ENCODE data around the gene EFCAB12.
"Not testable (repeated sequence)": the region's sequence is repeated elsewhere in the genome, so short reads cannot be mapped to it uniquely, and the experiment has no call there.

EFCAB12 gene

DNA sequence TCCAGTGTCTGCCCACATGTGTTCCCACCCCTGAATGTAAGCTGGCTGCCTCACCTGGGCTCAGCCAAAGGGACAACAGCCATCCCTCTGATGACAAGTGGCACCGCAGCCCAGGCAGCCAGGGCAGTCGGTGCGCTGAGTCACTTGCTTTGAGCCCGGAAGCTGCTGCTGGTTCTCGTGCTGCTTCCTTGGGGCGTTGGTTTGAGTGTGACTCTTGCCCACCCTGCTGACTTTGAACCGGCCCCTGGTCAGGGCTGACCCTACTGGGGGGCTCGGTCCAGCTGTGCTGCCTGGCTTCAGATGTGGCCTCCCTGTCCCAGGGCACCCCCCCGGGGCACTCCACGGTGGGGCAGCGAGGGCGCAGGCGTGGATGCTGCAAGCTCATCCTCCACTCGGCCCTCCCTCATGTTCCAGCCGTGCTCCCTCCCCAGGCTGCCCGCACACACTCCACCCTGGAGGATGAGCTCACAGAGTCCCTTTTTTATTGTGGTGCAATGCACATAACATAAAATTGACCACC, 62.1 kb downstream of the EFCAB12 start:
- Histone ChIP-seq H3K27ac (ENCODE audit: low read depth, low read length, severe bottlenecking) (no peak overlapping the region), H3K36me3 (ENCODE audit: control insufficient read depth, insufficient read depth, low read length) (no peaks in the 10 kb centered on the region), H3K9me3 (ENCODE audit: control insufficient read depth, low read length) (no peaks in the 10 kb centered on the region), H3K4me1 (ENCODE audit: control insufficient read depth, insufficient read depth, low read length, poor library complexity, severe bottlenecking) (peaks cover 3% of the 10 kb centered on the region), H3K4me3 (ENCODE audit: extremely low read depth, insufficient read depth, low read length, poor library complexity, severe bottlenecking) (no peak overlapping the region)
- WGBS, 2 experiments (ENCODE audit: insufficient coverage in 2 of 2): 88 to 93% methylated on average over 15 of the region's 16 CpGs

DNA sequence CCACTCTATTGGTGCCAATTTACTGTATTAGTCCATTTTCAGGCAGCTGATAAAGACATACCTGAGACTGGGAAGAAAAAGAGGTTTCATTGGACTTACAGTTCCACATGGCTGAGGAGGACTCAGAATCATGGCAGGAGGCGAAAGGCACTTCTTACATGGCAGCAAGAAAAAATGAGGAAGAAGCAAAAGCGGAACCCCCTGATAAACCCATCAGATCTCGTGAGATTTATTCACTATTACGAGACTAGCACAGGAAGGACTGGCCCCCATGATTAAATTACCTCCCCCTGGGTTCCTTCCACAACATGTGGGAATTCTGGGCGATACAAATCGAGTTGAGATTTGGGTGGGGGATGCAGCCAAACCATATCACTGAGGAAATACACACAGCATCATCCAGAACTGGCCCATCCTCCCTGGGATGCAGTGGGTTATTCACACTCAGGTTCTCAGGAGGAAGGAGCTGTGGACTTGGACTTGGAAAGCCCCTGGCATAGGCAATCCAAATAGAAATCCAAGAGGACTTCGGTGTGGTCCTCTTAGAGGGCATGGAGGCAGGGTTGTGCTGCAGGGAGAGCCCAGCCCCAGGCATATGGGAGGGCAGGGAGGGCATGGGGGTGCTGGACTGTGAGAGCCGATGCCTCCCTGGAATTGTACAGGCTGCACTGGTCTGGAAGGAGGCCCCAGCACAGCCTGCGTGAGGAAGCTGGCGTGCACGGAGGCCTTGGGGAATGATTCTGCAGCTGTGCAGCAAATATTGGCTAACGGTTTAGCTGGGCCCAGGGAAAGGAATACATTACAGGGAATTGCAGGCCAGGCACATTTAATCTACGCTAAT, 62.9 kb downstream of the EFCAB12 start:
- Histone ChIP-seq H3K4me1 (ENCODE audit: control insufficient read depth, insufficient read depth, low read length, poor library complexity, severe bottlenecking) (peaks cover 3% of the 10 kb centered on the region), H3K36me3 (ENCODE audit: control insufficient read depth, insufficient read depth, low read length) (no peaks in the 10 kb centered on the region), H3K4me3 (ENCODE audit: extremely low read depth, insufficient read depth, low read length, poor library complexity, severe bottlenecking) (no peak overlapping the region), H3K9me3 (ENCODE audit: control insufficient read depth, low read length) (no peaks in the 10 kb centered on the region), H3K27ac (ENCODE audit: low read depth, low read length, severe bottlenecking) (no peak overlapping the region)
- 92 to 94% methylated on average over 8 to 9 of the region's 13 CpGs for WGBS, 2 experiments (ENCODE audit: insufficient coverage in 2 of 2)

DNA sequence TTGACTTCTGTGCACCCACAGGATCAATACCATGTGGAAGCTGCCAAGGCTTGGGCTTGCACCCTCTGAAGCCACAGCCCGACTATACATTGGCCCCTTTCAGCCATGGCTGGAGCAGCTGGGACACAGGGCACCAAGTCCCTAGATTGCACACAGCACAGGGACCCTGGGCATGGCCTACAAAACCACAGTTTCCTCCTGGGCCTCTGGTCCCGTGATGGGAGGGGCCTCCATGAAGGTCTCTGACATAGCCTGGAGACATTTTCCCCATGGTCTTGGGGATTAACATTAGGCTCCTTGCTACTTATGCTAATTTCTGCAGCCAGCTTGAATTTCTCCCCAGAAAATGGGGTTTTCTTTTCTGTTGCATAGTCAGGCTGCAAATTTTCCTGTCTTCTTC, 63.6 kb downstream of the EFCAB12 start:
- H3K36me3 ChIP-seq (ENCODE audit: control insufficient read depth, insufficient read depth, low read length); H3K27ac ChIP-seq (ENCODE audit: low read depth, low read length, severe bottlenecking); H3K4me1 ChIP-seq (ENCODE audit: control insufficient read depth, insufficient read depth, low read length, poor library complexity, severe bottlenecking); H3K4me3 ChIP-seq (ENCODE audit: extremely low read depth, insufficient read depth, low read length, poor library complexity, severe bottlenecking); H3K9me3 ChIP-seq (ENCODE audit: control insufficient read depth, low read length): not testable (repeated sequence)
- WGBS, 2 experiments (ENCODE audit: insufficient coverage in 2 of 2): 82 to 95% methylated on average over 2 of the region's 2 CpGs

DNA sequence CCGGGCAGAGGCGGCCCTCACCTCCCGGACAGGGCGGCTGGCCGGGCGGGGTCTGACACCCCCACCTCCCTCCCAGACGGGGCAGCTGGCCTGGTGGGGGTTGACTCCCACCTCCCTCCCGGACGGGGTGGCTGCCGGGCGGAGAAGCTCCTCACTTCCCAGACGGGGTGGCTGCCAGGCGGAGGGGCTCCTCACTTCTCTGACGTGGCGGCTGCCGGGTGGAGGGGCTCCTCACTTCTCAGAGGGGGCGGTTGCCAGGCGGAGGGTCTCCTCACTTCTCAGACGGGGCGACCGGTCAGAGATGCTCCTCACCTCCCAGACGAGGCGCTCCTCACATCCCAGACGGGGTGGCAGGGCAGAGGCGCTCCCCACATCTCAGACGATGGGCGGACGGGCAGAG, 65.1 kb downstream of the EFCAB12 start:
- 90 to 92% methylated on average over 20 to 27 of the region's 28 CpGs for WGBS, 2 experiments (ENCODE audit: insufficient coverage in 2 of 2)
- not testable (repeated sequence) for H3K36me3 ChIP-seq (ENCODE audit: control insufficient read depth, insufficient read depth, low read length); H3K9me3 ChIP-seq (ENCODE audit: control insufficient read depth, low read length); H3K4me3 ChIP-seq (ENCODE audit: extremely low read depth, insufficient read depth, low read length, poor library complexity, severe bottlenecking); H3K27ac ChIP-seq (ENCODE audit: low read depth, low read length, severe bottlenecking)
- H3K4me1 ChIP-seq (ENCODE audit: control insufficient read depth, insufficient read depth, low read length, poor library complexity, severe bottlenecking): peaks cover 17% of the 10 kb centered on the region

DNA sequence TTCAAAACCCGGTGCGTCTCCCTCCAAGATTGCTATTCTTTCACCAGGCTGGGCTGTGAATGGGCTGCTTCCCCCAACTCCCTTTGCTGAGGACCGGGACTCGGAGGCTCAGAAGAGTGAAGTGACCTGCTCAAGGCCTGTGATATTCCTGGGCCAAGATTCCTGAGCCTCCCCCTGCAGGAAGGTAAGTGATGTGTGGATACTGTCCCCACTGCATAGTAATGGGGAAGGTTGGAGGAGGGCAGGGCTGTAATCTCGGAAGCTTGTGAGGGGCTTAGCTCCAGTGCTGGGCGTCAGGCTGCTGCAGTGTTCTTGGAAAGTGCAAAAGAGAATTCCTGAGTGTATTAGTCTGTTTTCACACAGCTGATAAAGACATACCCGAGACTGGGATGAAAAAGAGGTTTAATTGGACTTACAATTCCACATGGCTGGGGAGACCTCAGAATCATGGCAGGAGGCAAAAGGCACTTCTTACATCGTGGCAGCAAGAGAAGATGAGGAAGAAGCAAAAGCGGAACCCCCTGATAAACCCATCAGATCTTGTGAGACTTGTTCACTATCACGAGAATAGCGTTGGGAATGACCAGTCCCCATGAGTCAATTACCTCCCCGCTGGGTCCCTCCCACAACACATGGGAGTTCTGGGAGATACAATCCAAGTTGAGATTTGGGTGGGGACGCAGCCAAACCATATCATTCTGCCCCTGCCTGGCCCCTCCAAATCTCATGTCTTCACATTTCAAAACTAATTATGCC, 67.6 kb downstream of the EFCAB12 start:
- Histone ChIP-seq H3K27ac (ENCODE audit: low read depth, low read length, severe bottlenecking) (peak overlapping the region; percentile 25), H3K9me3 (ENCODE audit: control insufficient read depth, low read length) (no peaks in the 10 kb centered on the region), H3K4me1 (ENCODE audit: control insufficient read depth, insufficient read depth, low read length, poor library complexity, severe bottlenecking) (peaks cover 18% of the 10 kb centered on the region), H3K4me3 (ENCODE audit: extremely low read depth, insufficient read depth, low read length, poor library complexity, severe bottlenecking) (no peak overlapping the region), H3K36me3 (ENCODE audit: control insufficient read depth, insufficient read depth, low read length) (no peaks in the 10 kb centered on the region)
- 95 to 96% methylated on average over 10 to 13 of the region's 13 CpGs for WGBS, 2 experiments (ENCODE audit: insufficient coverage in 2 of 2)

DNA sequence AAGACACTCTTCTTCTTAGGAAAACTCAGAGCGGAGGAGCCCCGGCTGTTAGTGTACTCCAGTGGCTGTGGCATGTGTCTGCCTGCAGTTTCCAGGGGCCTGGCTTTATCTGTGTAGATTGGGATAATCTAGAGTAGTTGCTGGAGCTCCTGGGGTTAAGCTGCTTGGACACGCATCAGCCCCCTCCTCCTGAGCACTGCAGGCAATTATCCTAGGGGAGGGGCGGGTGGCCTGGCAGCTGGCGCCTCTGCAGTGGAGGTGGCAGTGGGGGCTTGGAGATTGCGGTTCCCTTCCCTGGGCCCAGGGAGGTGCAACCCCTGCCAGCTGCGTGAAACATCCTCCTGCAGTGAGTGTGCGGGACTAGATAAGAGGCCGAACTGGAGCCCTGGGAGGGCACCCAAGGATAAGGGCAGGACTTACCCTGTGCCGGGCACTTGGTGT, 68.2 kb downstream of the EFCAB12 start:
- Histone ChIP-seq H3K4me3 (ENCODE audit: extremely low read depth, insufficient read depth, low read length, poor library complexity, severe bottlenecking) (no peak overlapping the region), H3K36me3 (ENCODE audit: control insufficient read depth, insufficient read depth, low read length) (no peaks in the 10 kb centered on the region), H3K9me3 (ENCODE audit: control insufficient read depth, low read length) (no peaks in the 10 kb centered on the region), H3K4me1 (ENCODE audit: control insufficient read depth, insufficient read depth, low read length, poor library complexity, severe bottlenecking) (peaks cover 18% of the 10 kb centered on the region), H3K27ac (ENCODE audit: low read depth, low read length, severe bottlenecking) (peak overlapping the region; percentile 25)
- WGBS, 2 experiments (ENCODE audit: insufficient coverage in 2 of 2): 82 to 95% methylated on average over 7 of the region's 10 CpGs

DNA sequence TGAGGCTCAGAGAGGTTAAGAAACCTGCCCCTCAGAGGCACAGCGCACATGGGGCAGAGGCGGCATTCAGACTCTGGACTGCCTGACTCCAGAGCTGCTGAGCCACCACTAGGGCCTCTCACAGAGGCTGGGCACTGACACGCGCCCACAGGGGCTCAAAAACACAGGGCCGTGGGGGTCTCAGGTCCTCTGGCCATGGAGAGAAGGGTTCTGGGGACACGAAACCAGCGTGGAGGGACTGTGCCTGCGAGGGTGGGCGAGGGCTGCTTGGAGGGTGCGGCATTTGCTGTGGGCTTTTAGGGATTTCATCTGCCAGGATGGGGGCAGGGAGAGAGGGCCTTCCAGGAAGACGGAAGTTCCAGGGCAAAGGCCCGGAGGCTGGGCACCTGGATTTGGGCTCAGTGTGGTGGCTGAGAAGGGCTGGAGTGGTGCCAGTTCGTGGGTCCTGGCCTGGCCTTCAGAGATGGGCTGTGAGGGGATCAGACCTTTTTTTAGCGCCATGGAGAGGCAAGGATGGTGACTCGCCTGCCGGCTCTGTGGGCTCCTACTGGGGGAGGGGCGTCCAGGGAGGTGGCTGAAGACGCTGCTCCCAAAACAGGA, 69.6 kb downstream of the EFCAB12 start:
- 72 to 75% methylated on average over 12 to 17 of the region's 18 CpGs for WGBS, 2 experiments (ENCODE audit: insufficient coverage in 2 of 2)
- Histone ChIP-seq H3K36me3 (ENCODE audit: control insufficient read depth, insufficient read depth, low read length) (no peaks in the 10 kb centered on the region), H3K27ac (ENCODE audit: low read depth, low read length, severe bottlenecking) (no peak overlapping the region), H3K4me3 (ENCODE audit: extremely low read depth, insufficient read depth, low read length, poor library complexity, severe bottlenecking) (no peak overlapping the region), H3K9me3 (ENCODE audit: control insufficient read depth, low read length) (no peaks in the 10 kb centered on the region), H3K4me1 (ENCODE audit: control insufficient read depth, insufficient read depth, low read length, poor library complexity, severe bottlenecking) (peaks cover 18% of the 10 kb centered on the region)

DNA sequence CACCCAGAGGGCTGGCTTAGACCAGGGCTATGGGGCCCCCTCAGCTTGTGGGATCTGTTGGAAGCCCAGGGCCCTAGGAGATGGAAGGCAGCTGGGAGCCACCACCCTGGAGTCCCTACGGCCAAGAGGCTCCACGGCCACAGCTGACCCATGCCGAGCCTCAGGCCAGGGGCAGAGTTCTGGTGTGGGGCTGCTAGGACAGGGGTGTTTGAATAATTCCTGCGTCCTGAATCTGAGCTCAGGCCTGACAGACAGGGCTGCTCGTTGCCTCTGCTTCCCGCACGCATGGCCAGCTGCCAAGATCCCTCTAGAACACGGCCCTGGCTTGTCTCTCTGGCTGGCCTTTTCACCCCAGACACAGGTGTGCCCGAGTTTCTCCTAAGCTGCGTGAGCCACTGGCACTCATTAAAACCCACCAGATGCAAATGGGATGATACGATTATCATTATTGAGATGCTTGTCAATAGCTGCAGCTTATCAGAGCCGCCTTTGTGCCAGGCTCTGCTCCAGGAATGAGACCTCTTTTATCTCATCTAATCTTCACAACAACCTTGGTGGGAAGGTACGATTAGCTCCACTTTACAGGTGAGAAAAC, 70.2 kb downstream of the EFCAB12 start:
- H3K4me3 ChIP-seq (ENCODE audit: extremely low read depth, insufficient read depth, low read length, poor library complexity, severe bottlenecking): no peak overlapping the region
- H3K36me3 ChIP-seq (ENCODE audit: control insufficient read depth, insufficient read depth, low read length): no peaks in the 10 kb centered on the region
- peaks cover 18% of the 10 kb centered on the region for H3K4me1 ChIP-seq (ENCODE audit: control insufficient read depth, insufficient read depth, low read length, poor library complexity, severe bottlenecking)
- H3K27ac ChIP-seq (ENCODE audit: low read depth, low read length, severe bottlenecking): no peak overlapping the region
- no peaks in the 10 kb centered on the region for H3K9me3 ChIP-seq (ENCODE audit: control insufficient read depth, low read length)
- WGBS, 2 experiments (ENCODE audit: insufficient coverage in 2 of 2): 96% methylated on average over 7 to 9 of the region's 13 CpGs

DNA sequence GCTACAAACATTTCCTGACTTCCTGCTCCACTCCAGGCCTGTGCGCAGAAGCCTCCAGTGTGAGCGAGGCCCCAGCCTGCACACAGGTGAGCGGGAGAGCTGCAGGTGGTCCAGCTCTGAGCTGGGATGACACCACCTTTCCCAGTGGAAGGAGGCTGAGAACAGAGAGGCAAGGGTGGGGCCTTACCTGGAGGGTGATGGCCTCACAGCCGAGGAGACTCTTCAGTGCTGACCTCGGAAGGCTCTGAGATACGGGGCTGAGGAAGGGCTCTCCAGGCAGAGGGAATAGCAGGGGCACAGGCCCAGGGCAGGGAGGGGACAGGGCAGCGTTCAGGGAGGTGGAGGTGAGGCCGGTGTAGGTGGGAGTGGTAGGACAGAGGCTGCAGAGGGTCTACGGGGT, 70.8 kb downstream of the EFCAB12 start:
- H3K36me3 ChIP-seq (ENCODE audit: control insufficient read depth, insufficient read depth, low read length): no peaks in the 10 kb centered on the region
- H3K4me3 ChIP-seq (ENCODE audit: extremely low read depth, insufficient read depth, low read length, poor library complexity, severe bottlenecking): no peak overlapping the region
- H3K4me1 ChIP-seq (ENCODE audit: control insufficient read depth, insufficient read depth, low read length, poor library complexity, severe bottlenecking): peaks cover 18% of the 10 kb centered on the region
- no peaks in the 10 kb centered on the region for H3K9me3 ChIP-seq (ENCODE audit: control insufficient read depth, low read length)
- H3K27ac ChIP-seq (ENCODE audit: low read depth, low read length, severe bottlenecking): no peak overlapping the region
- 77 to 92% methylated on average over 8 of the region's 9 CpGs for WGBS, 2 experiments (ENCODE audit: insufficient coverage in 2 of 2)

DNA sequence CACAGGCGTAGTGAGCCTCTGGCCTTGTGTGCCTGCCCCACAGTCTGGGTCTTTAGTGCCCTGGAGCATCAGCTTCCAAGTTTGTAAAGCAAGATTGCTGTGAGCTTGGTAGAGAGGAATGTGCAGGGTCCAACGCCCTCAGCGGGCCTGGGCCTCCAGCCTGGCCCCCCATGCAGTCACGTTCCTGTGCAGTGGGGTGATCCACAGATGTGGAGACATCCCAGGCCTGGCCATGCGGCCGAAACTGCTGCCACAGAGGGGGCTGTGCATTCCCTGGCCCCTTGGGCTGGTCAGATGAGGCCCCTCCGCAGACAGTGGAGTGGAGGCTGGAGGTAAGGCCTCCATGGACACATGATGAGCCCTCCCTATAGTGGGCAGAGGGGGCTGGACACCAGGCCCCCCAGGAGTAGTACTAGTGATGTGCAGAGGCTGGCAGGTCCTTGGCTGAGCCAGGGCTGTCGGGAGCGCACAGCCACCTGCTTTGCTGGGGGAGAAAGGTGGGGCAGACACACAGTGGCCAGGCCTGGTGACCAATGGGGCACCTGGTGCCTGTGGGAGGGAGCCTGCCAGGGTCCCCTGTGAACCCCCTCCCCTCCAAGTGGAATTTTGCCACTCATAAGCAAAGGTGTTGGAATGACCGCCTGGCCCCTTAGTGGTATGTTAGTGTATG, 71.5 kb downstream of the EFCAB12 start:
- no peak overlapping the region for H3K27ac ChIP-seq (ENCODE audit: low read depth, low read length, severe bottlenecking)
- H3K4me3 ChIP-seq (ENCODE audit: extremely low read depth, insufficient read depth, low read length, poor library complexity, severe bottlenecking): no peak overlapping the region
- peaks cover 18% of the 10 kb centered on the region for H3K4me1 ChIP-seq (ENCODE audit: control insufficient read depth, insufficient read depth, low read length, poor library complexity, severe bottlenecking)
- 79 to 96% methylated on average over 7 to 10 of the region's 10 CpGs for WGBS, 2 experiments (ENCODE audit: insufficient coverage in 2 of 2)
- H3K36me3 ChIP-seq (ENCODE audit: control insufficient read depth, insufficient read depth, low read length): no peaks in the 10 kb centered on the region
- H3K9me3 ChIP-seq (ENCODE audit: control insufficient read depth, low read length): no peaks in the 10 kb centered on the region
